NCI-H2171 (cell line): ENCODE data around the gene FAU.

Experiments
- DNase-seq: peaks from one replicate; lab custom pipeline; 2025; lab: John Stamatoyannopoulos, UW

FAU gene

DNA sequence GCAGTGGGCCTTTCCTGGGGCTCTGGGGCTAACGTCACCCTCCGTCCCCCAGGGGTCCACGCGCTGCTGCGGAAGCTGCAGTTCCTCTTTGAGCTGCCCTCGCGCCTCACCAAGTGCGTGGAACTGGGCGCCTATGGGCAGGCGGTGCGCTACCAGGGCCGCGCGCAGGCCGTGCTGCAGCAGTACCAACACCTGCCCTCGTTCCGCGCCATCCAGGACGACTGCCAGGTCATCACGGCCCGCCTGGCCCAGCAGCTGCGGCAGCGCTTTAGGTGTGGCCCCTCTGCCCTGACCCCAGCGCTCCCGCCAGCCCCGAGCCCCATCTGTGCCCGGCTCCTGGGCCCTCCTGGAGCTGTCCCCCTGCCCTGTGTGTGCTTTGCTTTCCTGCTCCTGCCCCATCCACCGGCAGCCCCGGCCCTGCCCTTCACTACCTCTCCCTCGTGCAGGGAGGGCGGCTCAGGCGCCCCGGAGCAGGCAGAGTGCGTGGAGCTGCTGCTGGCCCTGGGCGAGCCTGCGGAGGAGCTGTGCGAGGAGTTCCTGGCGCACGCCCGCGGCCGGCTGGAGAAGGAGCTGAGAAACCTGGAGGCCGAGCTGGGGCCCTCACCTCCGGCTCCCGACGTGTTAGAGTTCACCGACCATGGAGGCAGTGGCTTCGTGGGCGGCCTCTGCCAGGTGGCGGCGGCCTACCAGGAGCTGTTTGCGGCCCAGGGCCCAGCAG lies 14.0 kb downstream of the FAU start:
- no peak for DNase-seq

DNA sequence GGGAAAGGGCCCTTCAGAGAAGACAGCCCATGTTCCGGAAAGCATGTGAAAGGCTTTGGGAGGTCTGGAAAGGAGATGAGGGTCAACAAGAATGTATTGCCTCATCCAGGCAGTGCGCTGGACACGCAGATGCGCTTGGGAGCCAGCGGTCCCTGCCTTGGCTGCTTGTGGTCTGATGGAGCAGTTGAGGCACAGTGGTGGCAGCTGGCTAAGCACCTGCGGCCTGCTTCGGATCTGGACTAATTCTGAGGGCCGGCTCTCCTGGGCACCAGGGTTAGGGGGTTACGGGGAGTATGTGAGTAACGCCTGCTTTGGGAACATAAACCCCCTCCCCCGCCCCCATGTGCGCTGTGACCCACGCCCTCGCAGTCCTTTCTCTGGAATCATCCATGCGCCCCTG lies 14.9 kb downstream of the FAU start:
- DNase-seq: no peak

DNA sequence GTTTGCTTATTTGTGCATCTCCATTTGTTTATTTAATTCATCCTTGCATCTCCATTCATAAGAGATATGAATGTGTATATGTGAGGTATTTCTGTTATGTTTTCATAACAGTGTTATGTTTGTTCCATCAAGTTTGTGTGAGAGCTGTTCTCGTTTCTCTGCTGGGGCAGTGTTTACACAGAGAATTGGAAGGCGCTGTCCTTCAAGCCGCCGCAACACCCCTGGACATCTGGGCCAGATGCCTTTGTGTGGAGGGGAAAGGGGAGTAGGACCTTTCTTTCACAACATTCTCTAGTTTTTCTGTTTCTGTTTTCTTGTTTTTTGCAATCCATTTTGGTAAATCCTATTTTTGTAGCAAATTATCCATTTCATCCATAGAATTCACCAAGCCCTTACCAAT lies 17.3 kb downstream of the FAU start:
- DNase-seq: no peak

DNA sequence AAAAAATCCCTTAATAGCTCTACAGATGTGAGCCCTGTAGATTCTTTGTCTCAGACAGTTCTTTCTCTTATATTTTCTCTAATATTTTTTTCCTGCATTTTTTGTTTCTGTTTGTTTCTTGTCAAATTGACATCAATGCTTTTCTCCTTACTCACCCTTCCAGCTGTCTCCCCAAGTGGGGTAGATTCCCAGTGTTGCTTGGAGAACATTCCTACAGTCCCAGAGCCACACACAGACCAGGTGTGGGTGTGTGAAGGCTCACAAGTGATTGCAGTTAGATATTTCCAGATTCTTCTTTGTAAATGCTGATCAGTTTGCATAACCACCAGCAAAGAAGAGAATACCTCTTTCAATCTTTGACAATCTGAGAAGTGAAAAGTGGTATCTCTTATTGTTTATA lies 18.5 kb downstream of the FAU start:
- no peak for DNase-seq

DNA sequence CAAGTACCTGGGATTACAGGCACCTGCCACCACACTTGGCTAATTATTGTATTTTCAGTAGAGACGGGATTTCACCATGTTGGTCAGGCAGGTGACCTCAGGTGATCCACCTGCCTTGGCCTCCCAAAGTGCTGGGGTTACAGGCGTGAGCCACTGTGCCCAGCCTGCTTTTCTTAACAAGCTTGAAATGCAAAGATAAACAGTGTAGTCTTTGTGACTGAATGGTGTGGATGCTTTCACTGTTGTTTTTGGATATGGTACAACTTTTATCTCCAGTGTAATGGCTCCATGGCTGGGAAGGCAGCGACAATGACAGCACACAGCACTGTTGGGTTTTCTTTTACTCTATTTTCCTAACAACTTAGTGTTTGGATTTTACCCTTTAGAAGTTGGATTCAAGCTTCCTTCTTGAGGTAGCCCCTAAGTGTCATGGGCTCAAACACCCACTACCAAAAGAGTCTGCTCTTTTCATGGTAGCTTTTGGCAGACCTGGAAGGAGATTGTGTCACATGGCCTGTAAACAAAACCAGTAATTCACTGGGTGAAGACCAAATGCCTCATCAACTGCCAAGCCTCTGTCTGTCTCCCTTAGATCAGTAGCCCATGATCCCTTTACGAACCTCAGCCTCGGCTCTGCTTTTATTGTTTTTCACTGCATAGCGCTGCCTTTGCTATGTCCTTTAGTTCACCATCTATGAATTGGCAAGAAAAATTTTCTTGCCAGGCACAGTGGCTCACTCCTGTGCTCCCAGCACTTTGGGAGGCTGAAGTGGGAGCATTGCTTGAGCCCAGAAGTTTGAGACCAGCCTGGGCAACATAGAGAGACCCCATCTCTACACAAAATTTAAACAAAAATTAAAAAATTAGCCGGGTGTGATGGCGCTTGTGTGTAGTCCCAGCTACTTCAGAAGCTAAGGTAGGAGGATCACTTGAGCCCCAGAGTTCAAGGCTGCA lies 19.5 kb downstream of the FAU start:
- no peak for DNase-seq

DNA sequence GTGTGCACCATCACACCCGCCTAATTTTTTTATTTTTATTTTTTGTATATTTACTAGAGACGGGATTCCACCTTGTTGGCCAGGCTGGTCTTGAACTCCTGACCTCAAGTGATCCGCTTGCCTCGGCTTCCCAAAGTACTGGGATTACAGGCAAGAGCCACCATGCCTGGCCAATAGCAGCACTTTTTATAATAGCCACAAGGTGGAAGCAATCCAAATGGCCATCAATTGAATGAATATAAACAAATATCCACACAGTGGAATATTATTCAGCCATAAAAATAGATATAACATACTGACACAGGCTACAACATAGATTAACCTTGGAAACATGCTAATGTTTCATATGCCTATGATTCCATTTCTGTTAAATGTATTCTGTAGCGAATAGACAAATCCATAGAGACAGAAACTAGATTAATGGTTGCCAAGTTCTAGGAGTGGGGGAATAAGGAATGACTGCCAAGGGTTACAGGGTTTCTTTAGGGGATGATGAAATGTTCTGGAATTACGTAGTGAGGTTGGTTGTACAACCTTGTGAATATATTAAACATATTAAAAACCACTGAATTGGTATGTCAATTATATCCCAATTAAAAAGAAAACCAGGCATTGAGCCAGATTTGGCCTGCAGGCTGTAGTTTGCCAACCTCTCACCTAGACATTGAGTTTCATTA lies 21.1 kb downstream of the FAU start:
- DNase-seq: no peak

DNA sequence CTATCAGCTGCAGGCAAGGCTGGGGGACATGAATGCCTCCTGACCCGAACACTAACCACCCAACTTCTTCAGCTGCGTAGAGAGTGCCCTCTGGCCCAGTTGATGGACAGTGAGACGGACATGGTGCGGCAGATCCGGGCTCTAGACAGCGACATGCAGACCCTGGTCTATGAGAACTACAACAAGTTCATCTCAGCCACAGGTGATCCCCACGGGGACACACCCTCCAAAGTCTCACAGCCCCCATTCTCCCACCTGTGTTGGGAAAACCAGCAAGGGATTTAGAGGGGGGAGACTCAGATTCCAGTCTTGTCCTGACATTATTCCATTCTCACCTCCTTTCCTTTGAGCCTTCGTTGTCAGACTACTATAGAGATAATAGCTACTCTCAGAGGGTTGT lies 25.0 kb downstream of the FAU start:
- DNase-seq: no peak

DNA sequence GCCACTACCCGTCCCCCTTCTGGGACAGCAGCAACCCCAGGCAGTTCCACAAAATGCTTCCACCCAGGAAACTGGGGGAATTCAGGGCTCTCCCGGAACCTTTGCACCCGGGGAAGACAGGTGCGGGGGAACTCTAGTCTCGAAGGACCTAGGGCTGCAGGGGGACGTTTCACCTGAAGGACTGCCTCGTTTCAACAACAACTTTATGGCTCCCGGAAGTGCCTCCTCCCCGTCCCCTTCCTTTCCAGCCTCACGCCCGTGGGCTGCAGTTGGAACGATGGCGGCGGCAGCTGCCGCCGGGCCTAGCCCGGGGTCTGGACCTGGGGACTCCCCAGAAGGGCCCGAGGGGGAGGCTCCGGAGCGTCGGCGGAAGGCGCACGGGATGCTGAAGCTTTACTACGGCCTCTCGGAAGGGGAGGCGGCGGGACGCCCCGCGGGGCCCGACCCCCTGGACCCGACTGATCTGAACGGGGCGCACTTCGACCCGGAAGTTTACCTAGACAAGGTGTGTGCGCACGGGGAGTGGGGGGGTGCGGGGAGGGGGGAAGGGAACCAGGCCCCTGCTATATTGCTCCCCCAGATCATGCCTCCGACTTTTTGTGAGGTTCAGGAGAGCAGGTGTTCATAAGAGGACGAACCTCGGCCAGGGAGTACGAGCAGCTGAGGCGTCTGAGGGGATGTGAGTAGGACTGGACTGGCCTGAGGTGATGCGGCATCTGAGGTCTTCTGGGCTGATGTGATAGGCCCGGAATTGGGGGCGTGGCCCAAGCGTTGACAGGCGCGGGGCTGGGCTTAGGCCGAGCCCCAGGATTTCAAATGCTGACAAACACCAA lies 25.7 kb downstream of the FAU start, which contains the start of gene VPS51:
VPS51 (plus strand) TSS at position 241 of the 833 bp plus-strand sequence; CDS start at position 278, 37 bp downstream.
- peak; percentile 86 for DNase-seq

DNA sequence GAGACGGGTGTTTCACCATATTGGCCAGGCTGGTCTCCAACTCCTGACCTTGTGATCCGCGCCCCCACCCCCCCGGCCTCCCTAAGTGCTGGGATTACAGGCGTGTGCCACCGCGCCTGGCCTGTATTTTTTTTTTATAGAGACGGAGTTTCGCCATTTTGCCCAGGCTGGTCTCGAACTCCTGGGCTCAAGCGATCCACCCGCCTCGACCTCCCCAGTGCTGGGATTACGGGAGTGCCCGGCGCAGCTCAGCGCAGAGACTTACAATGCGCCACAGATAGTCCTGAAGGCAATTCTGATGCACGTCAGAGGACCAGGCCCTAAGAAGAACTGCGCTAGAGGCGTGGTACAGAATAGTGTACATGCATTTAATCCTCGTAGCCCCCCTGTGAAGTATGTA lies 26.5 kb downstream of the FAU start:
- no peak for DNase-seq

DNA sequence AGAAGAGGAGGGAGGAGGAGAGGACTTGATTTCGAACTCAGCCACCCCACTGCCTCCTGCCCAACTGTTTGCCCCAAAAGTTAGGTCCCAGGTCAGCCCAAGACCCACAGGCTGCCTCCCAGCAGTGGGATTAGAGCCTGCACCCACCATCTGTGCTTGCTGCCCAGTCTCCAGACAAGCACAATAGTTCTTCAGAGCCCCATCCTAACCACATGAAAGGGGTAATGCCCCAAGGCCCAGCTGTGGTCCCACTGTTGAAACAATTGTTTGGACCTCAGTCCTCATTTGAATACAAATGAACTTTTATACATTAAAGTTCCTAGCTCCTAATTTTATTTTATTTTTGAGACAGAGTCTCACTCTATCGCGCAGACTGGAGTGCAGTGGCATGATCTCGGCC lies 31.3 kb downstream of the FAU start:
- no peak for DNase-seq

DNA sequence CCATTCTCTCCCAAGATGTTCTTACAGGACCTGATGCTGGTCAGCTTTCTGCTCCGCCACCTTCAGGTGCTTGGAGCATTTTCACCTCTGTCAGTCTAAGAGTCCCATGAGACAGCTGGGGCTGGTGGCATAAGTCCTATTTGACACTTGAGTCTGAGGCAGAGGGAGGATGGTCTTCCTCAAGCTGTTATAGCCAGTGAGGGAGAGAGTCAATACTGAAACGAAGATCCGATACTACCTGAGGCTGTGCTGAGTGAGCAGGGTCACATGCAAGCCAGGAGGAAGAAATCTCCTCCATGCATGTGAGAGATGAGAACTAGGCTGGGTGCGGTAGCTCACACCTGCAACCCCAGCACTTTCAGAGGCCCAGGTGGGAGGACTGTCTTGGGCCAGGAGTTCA lies 32.3 kb downstream of the FAU start:
- no peak for DNase-seq

DNA sequence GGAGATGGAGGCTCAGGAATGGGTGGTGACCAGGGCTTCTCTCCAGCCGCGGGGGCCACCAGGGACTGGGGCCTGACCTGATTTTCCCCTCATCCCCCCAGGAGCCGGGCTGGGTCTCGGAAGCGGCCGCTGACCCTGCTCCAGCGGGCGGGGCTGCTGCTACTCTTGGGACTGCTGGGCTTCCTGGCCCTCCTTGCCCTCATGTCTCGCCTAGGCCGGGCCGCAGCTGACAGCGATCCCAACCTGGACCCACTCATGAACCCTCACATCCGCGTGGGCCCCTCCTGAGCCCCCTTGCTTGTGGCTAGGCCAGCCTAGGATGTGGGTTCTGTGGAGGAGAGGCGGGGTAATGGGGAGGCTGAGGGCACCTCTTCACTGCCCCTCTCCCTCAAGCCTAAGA lies 34.1 kb downstream of the FAU start:
- DNase-seq: no peak

DNA sequence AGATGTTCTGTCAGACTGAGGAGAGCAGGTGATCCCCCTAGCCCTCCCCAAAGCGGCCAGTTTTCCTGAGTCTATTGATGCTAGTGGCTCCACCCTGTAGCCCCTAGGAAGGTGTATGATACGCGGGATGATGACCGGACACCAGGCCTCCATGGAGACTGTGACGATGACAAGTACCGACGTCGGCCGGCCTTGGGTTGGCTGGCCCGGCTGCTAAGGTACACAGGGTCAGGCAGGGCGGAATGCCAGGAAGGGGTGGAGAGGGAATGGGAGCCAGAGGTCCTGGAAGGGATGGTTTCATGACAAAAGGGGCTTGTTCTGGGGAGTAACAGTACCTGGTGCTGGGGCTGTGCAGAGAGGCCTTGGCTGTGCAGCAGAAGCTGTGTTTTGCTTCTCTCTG lies 34.7 kb downstream of the FAU start:
- no peak for DNase-seq

DNA sequence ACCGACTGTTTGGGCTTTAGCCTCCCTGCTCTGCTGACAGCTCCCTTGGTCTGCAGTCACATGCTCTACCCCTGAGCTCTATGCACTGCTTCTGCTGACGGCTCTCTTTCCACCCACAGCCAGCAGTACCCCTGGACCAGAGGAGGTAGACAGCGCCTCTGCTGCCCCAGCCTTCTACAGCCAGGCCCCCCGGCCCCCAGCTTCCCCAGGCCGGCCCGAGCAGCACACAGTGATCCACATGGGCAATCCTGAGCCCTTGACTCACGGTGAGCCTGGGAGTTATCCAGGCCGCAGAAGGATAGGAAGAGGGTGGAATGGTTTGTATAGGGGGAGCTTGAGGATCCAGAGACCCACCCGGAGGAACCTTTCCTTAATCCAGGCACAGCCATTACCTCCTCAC lies 35.1 kb downstream of the FAU start:
- DNase-seq: no peak

DNA sequence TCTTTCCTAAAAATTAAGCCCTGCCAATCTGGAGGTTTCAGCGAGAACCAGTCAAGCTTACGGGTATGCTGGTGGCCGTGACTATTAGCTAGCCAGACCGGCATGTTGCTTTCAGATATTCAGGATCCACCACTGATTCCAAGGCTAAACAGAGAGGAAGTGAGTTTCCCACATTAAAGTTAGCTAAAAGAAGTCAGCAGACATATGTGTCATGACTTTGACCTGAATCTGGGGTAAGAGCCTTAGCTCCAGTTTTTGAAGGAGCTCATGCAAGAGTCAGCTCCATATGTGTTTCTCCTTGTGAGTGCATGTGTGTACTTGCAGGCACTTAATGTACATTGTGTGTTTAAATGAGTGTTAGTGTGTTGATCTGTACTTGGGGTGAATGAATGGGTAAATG lies 36.5 kb downstream of the FAU start:
- DNase-seq: no peak

DNA sequence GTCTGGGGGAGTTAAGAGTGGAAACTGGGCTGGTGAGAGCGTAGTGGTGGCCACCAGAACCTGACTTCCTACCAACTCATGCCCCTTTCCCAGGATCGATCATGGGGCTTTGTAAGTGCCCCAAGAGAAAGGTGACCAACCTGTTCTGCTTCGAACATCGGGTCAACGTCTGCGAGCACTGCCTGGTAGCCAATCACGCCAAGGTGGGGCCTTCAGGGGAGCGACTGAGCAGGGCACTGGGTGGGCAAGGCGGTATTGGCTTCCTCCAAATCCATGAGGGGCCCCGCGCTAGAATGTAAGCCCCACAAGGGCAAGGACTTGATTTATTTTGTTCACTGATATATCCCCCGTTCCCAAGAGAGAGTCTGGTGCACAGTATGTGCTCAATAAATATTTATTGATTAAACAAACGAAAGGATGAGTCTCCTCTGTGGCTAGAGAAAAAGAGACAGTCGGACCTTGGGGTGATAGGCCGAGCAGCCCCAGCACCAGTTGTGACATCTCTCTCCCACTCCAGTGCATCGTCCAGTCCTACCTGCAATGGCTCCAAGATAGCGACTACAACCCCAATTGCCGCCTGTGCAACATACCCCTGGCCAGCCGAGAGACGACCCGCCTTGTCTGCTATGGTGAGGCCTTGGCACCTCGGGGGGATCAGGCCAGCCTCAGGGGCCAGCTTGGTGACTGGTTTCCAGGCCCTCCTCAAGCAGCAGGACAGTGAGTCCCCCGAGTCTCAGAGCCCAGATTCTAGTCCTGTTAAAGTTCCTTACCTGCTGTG lies 37.1 kb downstream of the FAU start:
- no peak for DNase-seq

DNA sequence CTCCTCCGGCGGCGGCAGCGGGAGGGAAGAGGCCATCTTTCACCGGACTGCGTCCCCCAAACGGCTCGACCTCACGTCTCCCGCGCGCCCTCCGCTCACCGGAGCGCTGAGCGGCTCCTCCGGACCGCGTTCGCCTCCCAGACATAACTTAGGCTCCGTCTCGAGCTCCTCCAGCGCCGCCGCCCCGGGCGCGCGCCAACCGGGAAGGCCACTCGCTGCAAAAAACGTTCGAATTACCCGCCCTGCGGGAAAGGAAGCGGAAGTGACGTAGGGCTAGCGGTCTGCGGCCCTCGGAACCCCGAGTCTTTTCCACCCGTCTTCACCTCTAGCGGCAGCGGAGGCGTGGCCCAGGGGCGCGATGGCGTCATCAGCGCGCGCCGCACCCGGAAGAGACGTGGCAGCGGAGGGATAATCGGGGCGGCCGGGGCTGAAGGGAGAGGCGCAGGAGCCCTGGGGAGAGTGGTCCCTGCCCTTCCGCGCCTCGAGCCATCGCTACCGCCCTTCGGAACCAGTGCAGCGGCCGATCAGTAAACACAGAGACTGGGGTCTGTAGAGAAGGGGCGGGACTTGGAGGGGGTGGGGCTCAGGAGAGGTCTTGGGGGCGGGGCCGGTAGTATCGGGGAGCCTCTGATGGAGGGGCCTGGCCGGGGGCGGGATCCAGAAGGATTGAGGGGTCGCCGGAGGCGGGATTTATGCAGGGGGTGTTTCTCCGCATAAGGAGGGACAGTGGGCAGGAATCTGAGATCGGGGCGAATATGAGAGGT lies 37.9 kb downstream of the FAU start, which contains the start of the genes CDCA5 and ZFPL1:
CDCA5 (minus strand) TSS at position 207 of the 764 bp plus-strand sequence; CDS start at position 145, 62 bp downstream.
ZFPL1 (plus strand) TSS at position 389 of the 764 bp plus-strand sequence. CDS start 477 bp downstream, outside the sequence.
- peak; percentile 97 for DNase-seq

DNA sequence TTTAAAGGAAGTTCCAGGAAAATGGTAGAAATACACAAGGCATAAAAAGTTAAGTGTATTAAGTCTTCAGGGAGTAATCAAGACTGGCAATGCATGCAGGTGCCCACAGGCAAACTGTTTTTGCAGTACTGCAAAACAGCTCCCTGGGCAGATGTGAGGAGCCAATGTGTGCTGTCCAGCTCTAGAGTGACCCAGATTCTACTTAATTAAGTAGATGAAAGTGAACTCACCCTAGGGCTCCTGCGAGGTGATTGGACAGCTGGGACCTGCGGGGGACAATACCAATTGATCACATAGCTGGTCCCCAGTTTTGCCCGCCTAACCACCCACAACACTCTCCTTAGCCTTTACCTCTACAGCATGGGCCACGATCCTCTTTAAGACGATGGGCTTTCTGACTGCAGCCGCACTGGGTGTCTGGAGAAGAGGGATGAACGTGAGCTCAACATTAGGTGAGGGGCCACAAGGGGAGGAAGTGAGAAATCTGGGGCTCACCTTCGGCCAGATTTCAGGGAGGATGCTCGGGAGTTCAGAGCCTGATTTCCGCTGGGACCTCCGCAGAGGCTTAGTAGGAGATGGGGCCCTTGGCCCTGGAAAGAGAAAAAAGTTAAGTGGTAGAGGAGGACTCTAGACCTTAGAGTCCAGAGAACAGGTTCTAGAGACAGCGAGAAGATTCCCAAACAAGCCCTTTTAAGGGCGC lies 38.6 kb downstream of the FAU start:
- no peak for DNase-seq

DNA sequence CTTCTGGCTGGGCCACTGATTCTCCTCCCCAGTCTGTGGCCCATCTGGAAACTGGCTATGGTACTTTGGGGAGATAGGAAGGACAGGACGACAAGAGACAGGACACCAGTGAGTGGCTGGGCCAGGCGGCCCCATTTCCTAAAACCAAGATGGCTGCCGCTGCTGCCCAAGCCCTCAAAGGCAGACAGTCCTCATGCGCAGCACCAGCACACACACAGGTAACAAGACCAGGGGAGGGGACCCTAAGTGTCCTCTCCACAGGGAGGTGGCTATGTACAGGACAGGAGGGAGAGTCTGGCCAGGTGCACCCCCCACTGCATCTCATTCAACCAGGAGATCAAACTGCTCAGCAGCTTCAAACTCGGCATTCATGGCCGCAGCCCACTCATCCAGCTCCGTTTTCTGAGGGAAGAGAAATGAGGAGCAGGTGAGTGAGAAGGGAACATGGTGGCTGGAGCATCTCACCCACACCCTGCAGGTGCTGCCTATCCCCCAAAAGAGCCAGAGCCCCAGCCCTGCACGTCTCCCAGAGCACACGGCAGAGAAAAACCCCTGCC lies 43.1 kb downstream of the FAU start:
- no peak for DNase-seq
